ENCODE results near the gene FBXO38. TPM values are rescaled to one million over a fixed set of nuclear protein-coding genes. Genes with fewer than 3 reads are reported as not detected.
A peak's percentile ranks its signal among the peaks of the same experiment; 100 is the strongest.

Gene FBXO38
- total and polyA plus RNA-seq, 2 of the 13 experiments (the other 11 are each of a cell fraction or from before 2014, with no cell fraction given): 24.8 to 35.9 TPM

GRCh38 chr5:148383564-148384379, at the start of gene FBXO38 (continued):
- TF ChIP-seq TERF1 (CRISPR knock-in tag; IDR thresholded peaks at IDR 0.05): no peak
- TF ChIP-seq KDM4B (CRISPR knock-in tag; IDR thresholded peaks at IDR 0.05): no peak; the same call in 1 of the 2 replicates
- TF ChIP-seq HOXA9 (CRISPR knock-in tag; IDR thresholded peaks at IDR 0.05; ENCODE audit: borderline replicate concordance): no peak
- peak; percentile 93 for TF ChIP-seq ZNF580 (CRISPR knock-in tag; IDR thresholded peaks at IDR 0.05; ENCODE audit: borderline replicate concordance, low read depth)
- TF ChIP-seq ZNF619 (CRISPR knock-in tag; IDR thresholded peaks at IDR 0.05): 0 out of 2 replicates have a peak, but pooled peaks have one; percentile 9
- TF ChIP-seq HNRNPL (IDR thresholded peaks at IDR 0.05; ENCODE audit: low read depth, low read length): peak; percentile 64; the same call in 1 of the 2 replicates
- TF ChIP-seq ZFP91 (CRISPR knock-in tag; IDR thresholded peaks at IDR 0.05; ENCODE audit: borderline replicate concordance): peak; percentile 91
- no peak for TF ChIP-seq ZNF878 (CRISPR knock-in tag; IDR thresholded peaks at IDR 0.05)
- no peak for TF ChIP-seq FOXP1 (IDR thresholded peaks at IDR 0.05)
- peak; percentile 29; the same call in 1 of the 2 replicates for TF ChIP-seq FOXP1 (CRISPR knock-in tag; IDR thresholded peaks at IDR 0.05)
- TF ChIP-seq ZNF207 (IDR thresholded peaks at IDR 0.05; ENCODE audit: borderline replicate concordance): no peak
- TF ChIP-seq HNF1B (CRISPR knock-in tag; IDR thresholded peaks at IDR 0.05): peak; percentile 93
- peak; percentile 54; the same call in 1 of the 2 replicates for TF ChIP-seq HES4 (CRISPR knock-in tag; IDR thresholded peaks at IDR 0.05; ENCODE audit: borderline replicate concordance)
- TF ChIP-seq ARNT (IDR thresholded peaks at IDR 0.05): no peak
- peak; percentile 94 for TF ChIP-seq ZNF574 (CRISPR knock-in tag; IDR thresholded peaks at IDR 0.05)
- TF ChIP-seq ZNF10 (CRISPR knock-in tag; IDR thresholded peaks at IDR 0.05; ENCODE audit: borderline replicate concordance, low read depth): no peak
- TF ChIP-seq FOXJ3 (CRISPR knock-in tag; IDR thresholded peaks at IDR 0.05; ENCODE audit: borderline replicate concordance): peak; percentile 17; the same call in 1 of the 2 replicates
- TF ChIP-seq ZNF431 (CRISPR knock-in tag; IDR thresholded peaks at IDR 0.05; ENCODE audit: borderline replicate concordance, low read depth): no peak
- no peak for TF ChIP-seq ZNF468 (CRISPR knock-in tag; IDR thresholded peaks at IDR 0.05)
- TF ChIP-seq ZNF33A (CRISPR knock-in tag; IDR thresholded peaks at IDR 0.05; ENCODE audit: borderline replicate concordance): no peak
- peak; percentile 72; the same call in 1 of the 2 replicates for TF ChIP-seq NFRKB (IDR thresholded peaks at IDR 0.05)
- no peak; the same call in 1 of the 2 replicates for TF ChIP-seq STAG1 (CRISPR knock-in tag; IDR thresholded peaks at IDR 0.05)
- no peak for TF ChIP-seq REXO4 (CRISPR knock-in tag; IDR thresholded peaks at IDR 0.05; ENCODE audit: borderline replicate concordance)

Data from HepG2 (cell line).